Cardiac muscle cell (in vitro differentiated cells and primary cell): ENCODE results near the gene TOP3A. TPM values are rescaled to one million over a fixed set of nuclear protein-coding genes. Genes with fewer than 3 reads are reported as not detected.

Experiments
- DNase-seq, 2 donors: peaks; one replicate each; pipeline versions ENCODE4 v3.0.0 to v3.0.0-alpha.2; 2010 to 2017; ENCODE audit warnings: low read depth in 1 of 2, low spot score in 1 of 2
- H3K27ac ChIP-seq: fragments of 200-600 bp; sonication (generic); 2 replicates; pipeline ENCODE4 v1.5.1; 2016
- H3K27me3 ChIP-seq: fragments of 200-600 bp; sonication (generic); 2 replicates; pipeline ENCODE4 v1.6.0; 2016; ENCODE audit warnings: control low read depth
- H3K36me3 ChIP-seq: fragments of 200-600 bp; sonication (generic); 2 replicates; pipeline ENCODE4 v1.5.1; 2016; ENCODE audit warnings: control low read depth
- H3K4me1 ChIP-seq: fragments of 200-600 bp; sonication (generic); 2 replicates; pipeline ENCODE4 v1.8.1; 2017; ENCODE audit warnings: low read depth, mild to moderate bottlenecking, mixed run types
- H3K4me3 ChIP-seq: fragments of 200-600 bp; sonication (generic); 2 replicates; pipeline ENCODE4 v1.5.1; 2016; ENCODE audit warnings: mild to moderate bottlenecking
- H3K9me3 ChIP-seq: fragments of 200-600 bp; sonication (generic); 2 replicates; pipeline ENCODE4 v1.5.1; 2017; ENCODE audit warnings: low read depth, mild to moderate bottlenecking, control low read depth
- CTCF ChIP-seq: IDR thresholded peaks from 2 replicates; pipeline ENCODE4 v1.5.1; 2012; ENCODE audit warnings: low read depth, mild to moderate bottlenecking, low read length
- polyA plus RNA-seq: library from polyadenylated mRNA; unstranded; fragments of >200 nt; fragmentation: Nextera tagmentation; extraction: Ambion mirVana; gene quantifications from 2 replicates; pipeline ENCODE4 v1.2.1, GENCODE V29; 2016
- total RNA-seq: library from RNA; depleted of rRNA; stranded (reverse); fragments of >200 nt; gene quantifications from 2 replicates; pipeline ENCODE4 v1.2.3, GENCODE V29; 2016

The TOP3A gene
- total and polyA plus RNA-seq, 2 experiments from 2014 or later = 22.7 to 40.1 TPM

DNA sequence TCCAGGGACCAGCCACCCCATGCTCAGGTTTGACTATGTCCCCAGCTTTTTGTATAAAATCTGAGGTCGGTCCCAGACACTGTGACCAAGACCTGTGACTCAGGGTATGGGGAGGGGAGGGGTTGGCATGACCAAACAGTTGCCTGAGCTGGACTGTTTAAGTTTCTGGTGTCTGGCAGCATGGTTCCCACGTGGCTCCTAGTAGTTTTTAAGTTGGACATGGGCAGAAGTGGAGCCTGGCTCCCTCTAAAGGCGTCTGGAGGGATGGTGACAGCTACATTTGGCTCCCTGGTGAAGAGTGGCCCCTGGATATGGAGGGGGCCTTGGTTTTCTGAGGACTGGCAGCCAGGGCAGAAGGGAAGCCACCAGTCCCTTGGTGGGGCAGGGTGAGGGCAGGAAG lies 8.2 kb upstream of the TOP3A start:
- no peaks in the 10 kb centered on the region for H3K9me3 ChIP-seq
- no peak overlapping the region for H3K4me3 ChIP-seq
- H3K27ac ChIP-seq = no peak overlapping the region
- no peaks in the 10 kb centered on the region for H3K4me1 ChIP-seq
- no peak for DNase-seq
- peaks cover 13% of the 10 kb centered on the region for H3K36me3 ChIP-seq
- H3K27me3 ChIP-seq = no peaks in the 10 kb centered on the region
- no peak for TF ChIP-seq CTCF

GRCh38 chr17:18322522-18322921 lies 7.7 kb upstream of the TOP3A start:
- Histone ChIP-seq H3K4me3 (no peak overlapping the region), H3K27me3 (no peaks in the 10 kb centered on the region), H3K27ac (no peak overlapping the region), H3K4me1 (no peaks in the 10 kb centered on the region), H3K36me3 (peaks cover 13% of the 10 kb centered on the region), H3K9me3 (no peaks in the 10 kb centered on the region)
- DNase-seq = no peak
- no peak for TF ChIP-seq CTCF

DNA sequence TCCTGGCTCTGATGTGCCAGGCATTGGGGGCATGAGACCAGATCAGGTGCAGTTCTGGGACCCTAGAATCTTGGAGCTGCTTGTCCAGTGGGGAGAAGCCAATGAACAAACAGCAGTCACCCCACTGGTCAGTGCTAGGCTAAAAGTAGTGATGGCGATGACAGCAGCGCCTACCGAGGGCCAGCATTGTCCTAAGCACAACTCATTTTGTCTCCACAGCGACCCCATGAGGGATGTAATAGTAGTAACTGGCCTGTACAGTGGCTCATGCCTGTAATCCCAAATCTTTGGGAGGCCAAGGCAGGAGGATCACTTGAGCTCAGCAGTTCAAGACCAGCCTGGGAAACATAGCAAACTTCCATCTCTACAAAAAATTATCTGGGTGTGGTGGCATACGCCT lies 6.5 kb upstream of the TOP3A start:
- peaks cover 3% of the 10 kb centered on the region for H3K4me1 ChIP-seq
- no peak overlapping the region for H3K4me3 ChIP-seq
- TF ChIP-seq CTCF = peak; percentile 20
- DNase-seq = peak; percentile 12 to 43
- H3K27ac ChIP-seq = no peak overlapping the region
- H3K27me3 ChIP-seq = no peaks in the 10 kb centered on the region
- no peaks in the 10 kb centered on the region for H3K9me3 ChIP-seq
- H3K36me3 ChIP-seq = peaks cover 17% of the 10 kb centered on the region

GRCh38 chr17:18320301-18320700 lies 5.5 kb upstream of the TOP3A start:
- Histone ChIP-seq H3K36me3 (peaks cover 17% of the 10 kb centered on the region), H3K4me1 (peaks cover 8% of the 10 kb centered on the region), H3K4me3 (no peak overlapping the region), H3K27ac (no peak overlapping the region), H3K9me3 (no peaks in the 10 kb centered on the region), H3K27me3 (no peaks in the 10 kb centered on the region)
- no peak for DNase-seq
- no peak for TF ChIP-seq CTCF

DNA sequence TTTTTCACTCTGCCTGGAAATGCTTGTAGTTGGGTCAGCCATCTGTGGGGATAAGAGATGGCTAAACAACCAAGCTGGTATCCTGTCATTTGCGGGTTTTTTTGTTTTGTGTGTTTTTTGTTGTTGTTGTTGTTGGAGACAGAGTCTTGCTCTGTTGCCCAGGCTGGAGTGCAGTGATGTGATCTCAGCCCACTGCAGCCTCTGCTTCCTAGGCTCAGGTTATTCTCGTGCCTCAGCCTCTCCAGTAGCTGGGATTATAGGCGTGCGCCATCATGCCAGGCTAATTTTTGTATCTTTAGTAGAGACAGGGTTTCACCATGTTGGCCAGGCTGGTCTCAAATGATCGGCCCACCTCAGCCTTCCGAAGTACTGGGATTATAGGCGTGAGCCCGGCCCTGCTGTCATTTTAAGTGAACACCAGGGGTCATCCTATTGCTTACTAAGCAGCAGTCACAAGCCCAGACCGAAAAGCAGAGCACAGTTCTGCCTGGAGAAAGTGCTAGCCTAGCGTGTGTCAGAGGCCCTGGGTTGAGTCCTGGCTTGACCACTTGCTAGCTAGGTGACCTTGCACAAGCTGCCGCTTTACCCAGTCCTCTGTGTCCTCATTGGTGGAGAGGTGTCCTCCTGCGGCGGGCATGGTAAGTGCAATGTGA lies 4.9 kb upstream of the TOP3A start:
- Histone ChIP-seq H3K4me3 (no peak overlapping the region), H3K9me3 (no peaks in the 10 kb centered on the region), H3K36me3 (peaks cover 15% of the 10 kb centered on the region)

More for the DNA sequence above, 4.9 kb upstream of the TOP3A start:
- no peaks in the 10 kb centered on the region for H3K27me3 ChIP-seq
- peak; percentile 69 to 77 for DNase-seq
- TF ChIP-seq CTCF = peak; percentile 65
- H3K27ac ChIP-seq = no peak overlapping the region
- H3K4me1 ChIP-seq = peaks cover 8% of the 10 kb centered on the region
